Upper lobe of left lung (tissue), 6 donors: ENCODE measurements around the gene CFAP97. TPM values are rescaled to one million over a fixed set of nuclear protein-coding genes. Genes with fewer than 3 reads are reported as not detected.
A peak's percentile ranks its signal among the peaks of the same experiment; 100 is the strongest.

Source experiments
- ATAC-seq, 2 donors: fragments of 200-7000 bp; cut with Tn5 transposase; one replicate each; pipeline ENCODE4 v1.9.1; 2022; ENCODE audit warnings: mild to moderate bottlenecking in 2 of 2, moderate library complexity in 2 of 2; ENCODE audit not compliant: low FRiP score in 2 of 2
- DNase-seq, 2 donors: peaks; one replicate each; pipeline ENCODE4 v3.0.0-alpha.2; 2019 to 2020
- H3K27ac ChIP-seq, 4 donors: fragments of 200-600 bp; sonication (generic); one replicate each; pipeline ENCODE4 v1.5.1; 2016 to 2019
- H3K27me3 ChIP-seq, 4 donors: fragments of 200-600 bp; sonication (generic); one replicate each; pipeline ENCODE4 v1.5.1; 2017 to 2019
- H3K36me3 ChIP-seq, 4 donors: fragments of 200-600 bp; sonication (generic); one replicate each; pipeline ENCODE4 v1.5.1; 2016 to 2019
- H3K4me1 ChIP-seq, 4 donors: fragments of 200-600 bp; sonication (generic); one replicate each; pipeline ENCODE4 v1.5.1; 2018 to 2019
- H3K4me3 ChIP-seq, 4 donors: fragments of 200-600 bp; sonication (generic); one replicate each; pipeline ENCODE4 v1.5.1; 2017 to 2019; ENCODE audit warnings: mild to moderate bottlenecking in 2 of 4, moderate library complexity in 1 of 4
- H3K9me3 ChIP-seq, 4 donors: fragments of 200-600 bp; sonication (generic); one replicate each; pipeline ENCODE4 v1.5.1; 2018 to 2019
- CTCF ChIP-seq, 6 experiments: fragments of 450-650 bp in 4 of 6; fragments of 200-600 bp in 2 of 6; sonication (generic) in 2 of 6; IDR thresholded peaks; one replicate each; pipeline ENCODE4 v1.5.1; 2016 to 2019; ENCODE audit warnings: antibody characterized with exemption in 6 of 6
- EP300 ChIP-seq, 4 donors: sonication (generic); formaldehyde crosslinking; IDR thresholded peaks; one replicate each; pipeline ENCODE4 v1.5.1; 2017; ENCODE audit warnings: antibody characterized with exemption in 4 of 4, control low read depth in 2 of 4
- POLR2A ChIP-seq, 4 donors: fragments of 450-650 bp; IDR thresholded peaks; one replicate each; pipeline ENCODE4 v1.5.1; 2016 to 2017; ENCODE audit warnings: antibody characterized with exemption in 4 of 4, mild to moderate bottlenecking in 2 of 4
- POLR2AphosphoS5 ChIP-seq, 2 donors: sonication (generic); formaldehyde crosslinking; IDR thresholded peaks; one replicate each; pipeline ENCODE4 v1.5.1; 2017; ENCODE audit warnings: antibody characterized with exemption in 2 of 2
- WGBS, 2 donors: methylation state at CpG; one replicate each; pipeline ENCODE4 v1.1.5; 2017 to 2018; 5-methylcytosine and 5-hydroxymethylcytosine counted together
- total RNA-seq, 6 donors: library from RNA; depleted of rRNA in 4 of 6; stranded (reverse); fragments of >200 nt in 4 of 6; gene quantifications; one replicate each; pipeline versions ENCODE4 v1.1.0 to v1.2.1, GENCODE V29; 2016 to 2021
- donor health status: DM: no; HTN: no; CAD: no; lungs with moderate emphysema.
- donor health status: DM: no; HTN: yes; CAD: no; lungs with severe emphysema.

The CFAP97 gene
- total RNA-seq, 6 donors from 2014 or later, result 12.3 to 42.9 (median 24.0) TPM

- no peaks in the 10 kb centered on the region for H3K27me3 ChIP-seq
- DNase-seq, result no peak
- TF ChIP-seq POLR2AphosphoS5 (IDR thresholded peaks at IDR 0.05) (no peak), POLR2A (IDR thresholded peaks at IDR 0.05) (no peak), CTCF (IDR thresholded peaks at IDR 0.05) (no peak), EP300 (IDR thresholded peaks at IDR 0.05) (no peak)
- no peak overlapping the region for H3K27ac ChIP-seq
- H3K9me3 ChIP-seq, result no peaks in the 10 kb centered on the region
- H3K4me3 ChIP-seq, result no peak overlapping the region
- no peaks in the 10 kb centered on the region for H3K36me3 ChIP-seq
- 82 to 89% methylated on average over 5 to 6 of the region's 6 CpGs for WGBS, 2 donors
- H3K4me1 ChIP-seq, result peaks cover 13 to 20% (median 16%) of the 10 kb centered on the region in 4 donors
- ATAC-seq, result no peak
Measured at GRCh38 chr4:185139736-185140135, 64.1 kb downstream of the CFAP97 start.

- ATAC-seq (no peak), DNase-seq (no peak)
- 62 to 65% methylated on average over 10 of the region's 10 CpGs for WGBS, 2 donors
- H3K27ac ChIP-seq, result no peak overlapping the region
- no peaks in the 10 kb centered on the region for H3K9me3 ChIP-seq
- peaks cover 5 to 7% (median 7%) of the 10 kb centered on the region in 4 donors for H3K4me1 ChIP-seq
- H3K4me3 ChIP-seq, result no peak overlapping the region
- TF ChIP-seq POLR2A (IDR thresholded peaks at IDR 0.05), result no peak
- TF ChIP-seq CTCF (IDR thresholded peaks at IDR 0.05), result no peak
- TF ChIP-seq EP300 (IDR thresholded peaks at IDR 0.05), result no peak
- no peak for TF ChIP-seq POLR2AphosphoS5 (IDR thresholded peaks at IDR 0.05)
- H3K27me3 ChIP-seq, result no peaks in the 10 kb centered on the region
- no peaks in the 10 kb centered on the region for H3K36me3 ChIP-seq
Measured at GRCh38 chr4:185138161-185138560, 65.6 kb downstream of the CFAP97 start.

GRCh38 chr4:185137233-185137925, 66.4 kb downstream of the CFAP97 start:
- H3K27ac ChIP-seq, result no peak overlapping the region
- WGBS, 2 donors, result 88% methylated on average over 24 of the region's 24 CpGs
- H3K4me1 ChIP-seq, result peaks cover 1 to 3% (median 2%) of the 10 kb centered on the region in 4 donors
- H3K27me3 ChIP-seq, result no peaks in the 10 kb centered on the region
- H3K9me3 ChIP-seq, result no peaks in the 10 kb centered on the region
- no peak for TF ChIP-seq POLR2AphosphoS5 (IDR thresholded peaks at IDR 0.05)
- TF ChIP-seq CTCF (IDR thresholded peaks at IDR 0.05), result no peak
- no peak for TF ChIP-seq POLR2A (IDR thresholded peaks at IDR 0.05)
- TF ChIP-seq EP300 (IDR thresholded peaks at IDR 0.05), result no peak
- DNase-seq, result peak in 1 of 2 donors; percentile 54
- no peak for ATAC-seq
- H3K4me3 ChIP-seq, result no peak overlapping the region
- no peaks in the 10 kb centered on the region for H3K36me3 ChIP-seq

- 37 to 40% methylated on average over 3 of the region's 3 CpGs for WGBS, 2 donors
Measured at GRCh38 chr4:185134307-185134869, 69.4 kb downstream of the CFAP97 start.

More at GRCh38 chr4:185134307-185134869, 69.4 kb downstream of the CFAP97 start:
- Histone ChIP-seq H3K9me3 (no peaks in the 10 kb centered on the region), H3K4me3 (no peak overlapping the region), H3K36me3 (no peaks in the 10 kb centered on the region), H3K27ac (no peak overlapping the region), H3K27me3 (no peaks in the 10 kb centered on the region), H3K4me1 (no peaks in the 10 kb centered on the region)
- DNase-seq (no peak), ATAC-seq (peak; percentile 57 to 85)
- TF ChIP-seq CTCF (IDR thresholded peaks at IDR 0.05), result peak; percentile 50 to 76 (median 64)
- no peak for TF ChIP-seq EP300 (IDR thresholded peaks at IDR 0.05)
